GM12875 (cell line): Measurements from ENCODE around the gene MC3R.

Experiments
- H3K4me3 ChIP-seq: one replicate; pipeline ENCODE4 v1.5.1; 2011; ENCODE audit warnings: low read depth, low read length, control low read depth
- CTCF ChIP-seq: IDR thresholded peaks from 2 replicates; pipeline ENCODE4 v1.5.1; 2011; ENCODE audit warnings: low read depth, mild to moderate bottlenecking, control low read depth, inconsistent platforms, low read length, moderate library complexity, borderline replicate concordance; ENCODE audit not compliant: insufficient read depth

MC3R gene

GRCh38 chr20:56223352-56223751 is 25.2 kb upstream of the MC3R start:
- H3K4me3 ChIP-seq, result no peak overlapping the region
- no peak for TF ChIP-seq CTCF

- no peak overlapping the region for H3K4me3 ChIP-seq
Observed at GRCh38 chr20:56228021-56228420, 20.5 kb upstream of the MC3R start.

GRCh38 chr20:56229812-56230211 is 18.7 kb upstream of the MC3R start:
- no peak for TF ChIP-seq CTCF
- no peak overlapping the region for H3K4me3 ChIP-seq

More at GRCh38 chr20:56228021-56228420, 20.5 kb upstream of the MC3R start:
- TF ChIP-seq CTCF, result no peak

- TF ChIP-seq CTCF, result no peak
- no peak overlapping the region for H3K4me3 ChIP-seq
Observed at GRCh38 chr20:56234110-56234509, 14.4 kb upstream of the MC3R start.

GRCh38 chr20:56237335-56237734 is 11.2 kb upstream of the MC3R start:
- H3K4me3 ChIP-seq, result no peak overlapping the region
- no peak for TF ChIP-seq CTCF

GRCh38 chr20:56244259-56244658 is 4.3 kb upstream of the MC3R start:
- no peak for TF ChIP-seq CTCF
- H3K4me3 ChIP-seq, result no peak overlapping the region

GRCh38 chr20:56245761-56246160 is 2.8 kb upstream of the MC3R start:
- H3K4me3 ChIP-seq, result no peak overlapping the region
- TF ChIP-seq CTCF, result no peak
